Parathyroid adenoma (tissue), 2 donors: ENCODE data around the gene MAD1L1.

Source experiments
- H2AFZ ChIP-seq: fragments of 300-600 bp; sonication (generic); one replicate; pipeline ENCODE4 v1.7.0; 2017; ENCODE audit warnings: antibody characterized with exemption, mild to moderate bottlenecking
- H3K27ac ChIP-seq: fragments of 300-600 bp; sonication (generic); one replicate; pipeline ENCODE4 v1.7.0; 2017
- H3K27me3 ChIP-seq: fragments of 300-600 bp; sonication (generic); one replicate; pipeline ENCODE4 v1.7.0; 2017; ENCODE audit warnings: low read length; ENCODE audit not compliant: control insufficient read depth, insufficient read depth
- H3K36me3 ChIP-seq: fragments of 300-600 bp; sonication (generic); one replicate; pipeline ENCODE4 v1.7.0; 2017; ENCODE audit warnings: low read length; ENCODE audit not compliant: control insufficient read depth, insufficient read depth
- H3K4me1 ChIP-seq: fragments of 300-600 bp; sonication (generic); one replicate; pipeline ENCODE4 v1.7.0; 2017; ENCODE audit warnings: control low read depth
- H3K4me2 ChIP-seq: fragments of 300-600 bp; sonication (generic); one replicate; pipeline ENCODE4 v1.7.0; 2017; ENCODE audit warnings: low read length
- H3K4me3 ChIP-seq: fragments of 300-600 bp; sonication (generic); one replicate; pipeline ENCODE4 v1.7.0; 2017; ENCODE audit warnings: low read depth, low read length
- H3K79me2 ChIP-seq: fragments of 300-600 bp; sonication (generic); one replicate; pipeline ENCODE4 v1.7.0; 2017; ENCODE audit warnings: control low read depth
- H3K9ac ChIP-seq: fragments of 300-600 bp; sonication (generic); one replicate; pipeline ENCODE4 v1.7.0; 2017; ENCODE audit warnings: mild to moderate bottlenecking
- H3K9me3 ChIP-seq: fragments of 300-600 bp; sonication (generic); one replicate; pipeline ENCODE4 v1.7.0; 2017; ENCODE audit warnings: low read length; ENCODE audit not compliant: control insufficient read depth
- TF ChIP-seq, protein P1 (sequence below): fragments of 300-600 bp; sonication (generic); IDR thresholded peaks from one replicate; pipeline ENCODE4 v1.7.0; 2017; ENCODE audit warnings: antibody characterized with exemption, mild to moderate bottlenecking
- donor health status: primary hyperparathyroidism.

The MAD1L1 gene

DNA sequence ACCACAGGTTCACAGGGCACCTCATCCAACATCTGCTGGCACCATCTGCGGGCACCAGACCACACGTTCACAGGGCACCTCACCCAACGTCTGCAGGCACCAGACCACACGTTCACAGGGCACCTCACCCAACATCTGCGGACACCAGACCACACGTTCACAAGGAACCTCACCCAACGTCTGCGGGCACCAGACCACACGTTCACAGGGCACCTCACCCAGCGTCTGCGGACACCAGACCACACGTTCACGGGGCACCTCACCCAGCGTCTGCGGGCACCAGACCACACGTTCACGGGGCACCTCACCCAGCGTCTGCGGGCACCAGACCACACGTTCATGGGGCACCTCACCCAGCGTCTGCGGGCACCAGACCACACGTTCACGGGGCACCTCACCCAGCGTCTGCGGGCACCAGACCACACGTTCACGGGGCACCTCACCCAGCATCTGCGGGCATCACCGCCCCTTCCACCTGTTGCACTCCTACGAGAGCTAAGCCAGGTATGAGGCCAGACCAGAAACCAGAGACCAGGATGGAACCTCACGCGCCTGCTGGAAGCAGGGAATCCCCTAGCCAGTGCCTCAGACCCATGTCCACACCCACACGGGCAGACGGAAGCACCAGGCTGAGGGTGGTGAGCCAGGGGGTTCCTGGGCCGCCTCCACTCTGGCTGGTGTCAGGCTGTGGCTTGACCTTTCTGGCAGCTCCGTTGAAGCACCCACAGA lies 182.8 kb downstream of the MAD1L1 start:
- Histone ChIP-seq H3K36me3 (no peaks in the 10 kb centered on the region), H3K4me2 (no peak overlapping the region), H3K4me3 (no peak overlapping the region), H2AFZ (no peak overlapping the region), H3K79me2 (peaks cover 3% of the 10 kb centered on the region), H3K9ac (no peak overlapping the region), H3K9me3 (no peaks in the 10 kb centered on the region), H3K27me3 (no peaks in the 10 kb centered on the region), H3K27ac (no peak overlapping the region), H3K4me1 (no peaks in the 10 kb centered on the region)
- TF ChIP-seq, protein P1, sequence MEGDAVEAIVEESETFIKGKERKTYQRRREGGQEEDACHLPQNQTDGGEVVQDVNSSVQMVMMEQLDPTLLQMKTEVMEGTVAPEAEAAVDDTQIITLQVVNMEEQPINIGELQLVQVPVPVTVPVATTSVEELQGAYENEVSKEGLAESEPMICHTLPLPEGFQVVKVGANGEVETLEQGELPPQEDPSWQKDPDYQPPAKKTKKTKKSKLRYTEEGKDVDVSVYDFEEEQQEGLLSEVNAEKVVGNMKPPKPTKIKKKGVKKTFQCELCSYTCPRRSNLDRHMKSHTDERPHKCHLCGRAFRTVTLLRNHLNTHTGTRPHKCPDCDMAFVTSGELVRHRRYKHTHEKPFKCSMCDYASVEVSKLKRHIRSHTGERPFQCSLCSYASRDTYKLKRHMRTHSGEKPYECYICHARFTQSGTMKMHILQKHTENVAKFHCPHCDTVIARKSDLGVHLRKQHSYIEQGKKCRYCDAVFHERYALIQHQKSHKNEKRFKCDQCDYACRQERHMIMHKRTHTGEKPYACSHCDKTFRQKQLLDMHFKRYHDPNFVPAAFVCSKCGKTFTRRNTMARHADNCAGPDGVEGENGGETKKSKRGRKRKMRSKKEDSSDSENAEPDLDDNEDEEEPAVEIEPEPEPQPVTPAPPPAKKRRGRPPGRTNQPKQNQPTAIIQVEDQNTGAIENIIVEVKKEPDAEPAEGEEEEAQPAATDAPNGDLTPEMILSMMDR: no peak

DNA sequence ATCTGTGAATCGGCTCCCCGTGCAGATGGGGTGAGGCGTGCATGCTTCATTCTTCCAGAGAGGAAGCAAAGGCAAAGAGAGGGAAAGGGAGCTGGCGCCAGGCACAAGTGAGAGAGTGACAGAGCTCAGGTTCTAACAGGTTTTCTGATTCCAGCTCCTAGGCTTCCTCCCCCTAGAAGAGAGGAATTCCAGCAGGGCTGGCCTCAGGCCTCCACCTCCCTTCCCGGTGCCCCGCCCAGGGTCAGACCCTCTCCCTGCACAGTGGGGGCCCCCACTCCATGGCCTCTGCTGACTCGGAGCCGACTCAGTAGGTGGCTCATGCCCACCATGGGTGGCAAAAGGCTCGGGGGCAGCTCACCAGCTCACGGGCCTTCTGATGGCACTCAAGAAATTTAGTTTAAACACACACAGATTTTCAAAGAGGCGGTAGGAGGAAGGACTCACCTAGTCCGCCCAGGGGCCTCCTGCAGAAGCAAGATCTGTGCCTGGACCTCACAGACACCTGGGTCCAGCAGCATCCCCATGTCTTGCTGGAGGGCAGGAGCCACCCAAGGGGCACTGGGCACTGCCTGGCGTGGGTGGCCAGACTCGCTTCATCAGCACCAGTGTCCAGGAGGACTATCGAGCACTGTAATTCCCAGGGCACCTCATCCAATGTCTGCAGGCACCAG lies 183.5 kb downstream of the MAD1L1 start:
- Histone ChIP-seq H3K27ac (no peak overlapping the region), H3K79me2 (peaks cover 3% of the 10 kb centered on the region), H3K4me2 (no peak overlapping the region), H2AFZ (no peak overlapping the region), H3K27me3 (no peaks in the 10 kb centered on the region), H3K9ac (no peak overlapping the region), H3K36me3 (no peaks in the 10 kb centered on the region), H3K4me1 (no peaks in the 10 kb centered on the region), H3K9me3 (no peaks in the 10 kb centered on the region), H3K4me3 (no peak overlapping the region)
- TF ChIP-seq, protein P1: no peak

DNA sequence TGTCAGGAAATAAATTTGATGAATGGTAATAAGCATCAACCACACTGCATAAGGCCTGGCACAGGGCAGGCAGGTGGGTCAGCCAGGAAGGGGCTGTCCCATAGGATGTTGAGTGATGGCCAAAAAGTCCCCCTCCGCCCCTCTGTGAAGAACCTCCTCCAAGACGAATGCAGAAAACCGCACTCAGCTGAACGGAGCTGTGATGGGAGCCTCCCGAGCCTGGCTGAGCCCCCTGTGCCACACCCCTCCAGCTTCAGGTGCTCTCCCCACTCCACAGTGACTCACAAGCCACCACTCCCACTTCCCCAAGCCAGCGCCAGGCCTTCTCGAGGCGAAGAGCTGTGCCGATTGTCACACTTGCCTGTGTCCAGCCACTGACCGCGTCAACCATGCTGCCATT lies 184.2 kb downstream of the MAD1L1 start:
- Histone ChIP-seq H2AFZ (no peak overlapping the region), H3K4me1 (no peaks in the 10 kb centered on the region), H3K9ac (no peak overlapping the region), H3K27me3 (no peaks in the 10 kb centered on the region), H3K36me3 (no peaks in the 10 kb centered on the region), H3K4me3 (no peak overlapping the region), H3K4me2 (no peak overlapping the region), H3K27ac (no peak overlapping the region), H3K79me2 (peaks cover 3% of the 10 kb centered on the region), H3K9me3 (no peaks in the 10 kb centered on the region)
- TF ChIP-seq, protein P1: no peak

DNA sequence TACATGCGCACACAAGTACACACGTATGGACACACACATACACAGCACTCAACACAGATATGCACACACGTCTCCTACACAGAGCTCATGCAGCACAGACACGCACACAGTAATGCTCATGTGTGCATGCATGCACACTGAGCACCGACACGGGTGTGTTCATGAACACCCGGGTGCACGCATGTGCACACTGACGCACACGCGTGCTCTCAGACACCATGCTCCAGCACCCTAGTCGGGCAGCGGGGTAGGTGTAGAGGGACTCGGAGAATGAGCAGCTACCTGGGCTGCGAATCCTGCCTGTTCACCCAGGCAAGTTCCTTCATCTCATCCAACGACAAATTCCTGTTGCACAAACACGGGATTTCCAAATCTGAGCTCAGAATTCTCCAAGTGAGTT lies 184.7 kb downstream of the MAD1L1 start:
- Histone ChIP-seq H3K9ac (no peak overlapping the region), H3K4me2 (no peak overlapping the region), H3K4me3 (no peak overlapping the region), H2AFZ (no peak overlapping the region), H3K79me2 (peaks cover 3% of the 10 kb centered on the region), H3K36me3 (no peaks in the 10 kb centered on the region), H3K9me3 (no peaks in the 10 kb centered on the region), H3K27me3 (no peaks in the 10 kb centered on the region), H3K4me1 (no peaks in the 10 kb centered on the region), H3K27ac (no peak overlapping the region)
- TF ChIP-seq, protein P1: no peak
